Measurements from ENCODE around the gene NFATC1. TPM values are rescaled to one million over a fixed set of nuclear protein-coding genes. Genes with fewer than 3 reads are reported as not detected.

Gene NFATC1
- total and polyA plus RNA-seq, 2 experiments from 2014 or later: 7.5 to 9.8 TPM

DNA sequence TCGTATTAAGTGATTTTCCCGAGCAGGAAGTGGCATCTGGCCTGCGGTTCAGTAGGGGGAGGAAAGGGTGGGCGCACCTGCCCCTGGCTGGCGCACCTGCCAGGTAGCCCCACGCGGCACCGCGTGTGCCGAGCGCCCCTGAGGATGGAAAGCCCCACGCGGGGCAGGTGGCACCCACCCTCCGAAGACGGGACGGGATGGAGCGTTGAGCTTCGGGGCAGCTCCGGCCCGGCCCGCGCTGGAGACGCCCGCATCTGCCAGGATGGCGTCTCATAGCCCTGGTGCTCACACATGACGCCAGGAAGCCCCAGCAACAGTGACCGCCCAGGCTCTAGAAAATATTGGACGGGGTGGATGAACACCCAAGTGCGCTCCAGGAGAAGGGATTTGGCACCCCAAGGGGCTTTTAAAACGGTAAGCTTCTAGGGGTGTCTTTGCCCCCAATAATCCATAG lies 2.5 kb upstream of the NFATC1 start:
- H3K4me2 ChIP-seq (ENCODE audit: unreplicated experiment): peak overlapping the region; percentile 92
- peak; percentile 79 for DNase-seq
- in situ Hi-C loops (cut with MboI): no loop called here
- TF ChIP-seq EZH2phosphoT487 (IDR thresholded peaks at IDR 0.05; ENCODE audit: insufficient read depth, low read depth): no peak
- no peak for TF ChIP-seq EZH2 (IDR thresholded peaks at IDR 0.05; ENCODE audit: insufficient read depth, poor library complexity, severe bottlenecking)
- no peaks in the 10 kb centered on the region for H3K9me3 ChIP-seq (ENCODE audit: low read depth)
- no peaks in the 10 kb centered on the region for H3K79me2 ChIP-seq (ENCODE audit: insufficient read depth)
- peaks cover 11% of the 10 kb centered on the region for H3K27me3 ChIP-seq (replicated peaks; ENCODE audit: insufficient read depth)
- WGBS, 2 experiments (ENCODE audit: low coverage in 1 of 2, low lambda C conversion rate in 2 of 2, missing lambda C conversion rate in 2 of 2): 16 to 17% methylated on average over 27 to 30 of the region's 30 CpGs
- H4K20me1 ChIP-seq (ENCODE audit: insufficient read depth): no peaks in the 10 kb centered on the region
- no peaks in the 10 kb centered on the region for H3K36me3 ChIP-seq (ENCODE audit: low read depth)
- no peaks in the 10 kb centered on the region for H3F3A ChIP-seq (ENCODE audit: insufficient read depth)
- no peaks in the 10 kb centered on the region for H3K9me2 ChIP-seq (ENCODE audit: insufficient read depth)
- peak overlapping the region; percentile 95 for H3K9ac ChIP-seq
- peak overlapping the region; percentile 74 for H3K4me3 ChIP-seq
- peak overlapping the region; percentile 67 for H2AFZ ChIP-seq
- H3K27ac ChIP-seq: peak overlapping the region; percentile 92
- H3K4me1 ChIP-seq (ENCODE audit: insufficient read depth): no peaks in the 10 kb centered on the region

DNA sequence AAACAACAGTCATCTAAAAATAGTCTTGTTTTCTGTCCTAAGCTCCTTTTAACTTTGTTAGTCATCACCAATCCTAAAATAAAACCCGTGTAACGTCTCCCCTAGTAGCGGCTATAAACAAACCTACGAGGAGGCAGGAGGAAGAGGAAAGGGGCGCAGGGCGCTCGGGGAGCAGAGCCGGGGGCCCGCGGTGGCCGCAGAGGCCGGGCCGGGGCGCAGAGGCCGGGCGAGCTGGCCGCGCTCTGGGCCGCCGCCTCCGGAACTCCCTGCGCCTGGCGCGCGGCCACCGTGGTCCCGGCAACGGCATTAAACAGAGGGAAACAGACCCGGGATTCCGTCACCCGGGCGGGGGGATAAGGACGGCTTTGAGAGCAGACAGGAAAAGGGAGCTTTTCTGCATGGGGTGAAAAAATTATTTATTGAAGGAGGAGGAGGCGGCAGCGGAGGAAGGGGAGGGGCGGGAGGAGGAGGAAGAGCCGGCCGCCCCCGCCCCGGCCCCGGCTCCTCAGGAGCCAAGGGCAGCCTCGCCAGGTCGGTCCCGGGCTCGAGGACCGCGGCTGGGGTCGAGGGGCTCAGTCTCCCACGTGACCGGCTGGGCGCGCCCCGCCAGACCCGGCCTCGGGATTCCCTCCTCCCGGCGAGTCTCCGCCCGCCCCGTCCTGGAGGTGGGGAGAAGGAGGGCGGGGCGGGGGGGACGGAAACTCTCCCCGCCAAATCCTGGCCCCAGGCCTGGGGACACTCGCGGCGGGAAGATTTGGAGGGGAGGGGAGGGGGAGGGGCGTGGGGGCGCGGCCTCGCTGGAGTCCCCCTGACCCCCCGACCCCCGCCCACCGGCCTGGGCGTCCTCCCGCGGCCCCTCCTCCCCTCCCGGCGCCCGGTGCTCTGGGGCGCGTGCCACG lies 1.8 kb upstream of the NFATC1 start:
- peak overlapping the region; percentile 92 for H3K4me2 ChIP-seq (ENCODE audit: unreplicated experiment)
- in situ Hi-C loops (cut with MboI): no loop called here

DNA sequence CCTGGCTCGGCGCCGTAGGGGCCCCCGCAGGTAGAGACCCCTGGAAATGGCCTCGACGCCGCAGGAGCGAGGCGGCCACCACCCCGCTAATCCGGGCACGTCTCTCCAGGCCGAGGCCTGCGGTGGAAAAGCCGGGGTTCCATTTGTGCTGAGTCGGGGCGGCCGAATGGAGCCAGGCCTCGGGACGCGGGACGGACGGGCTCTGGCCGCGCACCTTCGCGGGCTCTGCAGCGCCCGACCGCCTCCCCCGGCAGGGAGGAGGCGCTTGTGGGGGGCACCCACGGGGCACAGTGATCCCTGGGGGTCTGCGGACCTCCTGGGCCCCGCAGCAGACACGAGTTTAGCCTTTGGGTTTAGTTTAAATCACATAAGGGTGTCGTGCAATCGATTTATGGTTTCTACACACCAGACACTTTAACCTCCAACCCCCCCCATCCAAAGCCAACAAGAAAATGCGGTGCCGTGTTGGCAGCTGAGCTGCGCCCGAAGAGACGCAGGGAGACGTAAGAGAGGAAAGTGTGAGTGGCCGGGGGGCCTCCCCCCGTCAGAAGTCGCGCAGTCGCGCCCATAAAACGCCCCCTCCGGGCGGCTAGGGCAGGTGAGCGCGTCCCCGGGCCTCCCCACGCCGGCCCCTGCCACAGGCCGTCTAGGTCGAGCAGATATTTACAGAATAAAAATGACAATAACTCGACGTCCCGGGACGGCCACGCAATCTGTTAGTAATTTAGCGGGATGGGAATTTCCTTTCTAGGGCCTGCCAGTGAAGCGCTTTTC lies 1.0 kb upstream of the NFATC1 start:
- in situ Hi-C loops (cut with MboI): no loop called here
- TF ChIP-seq EZH2 (IDR thresholded peaks at IDR 0.05; ENCODE audit: insufficient read depth, poor library complexity, severe bottlenecking) (no peak), EZH2phosphoT487 (IDR thresholded peaks at IDR 0.05; ENCODE audit: insufficient read depth, low read depth) (no peak)
- Histone ChIP-seq H3K79me2 (ENCODE audit: insufficient read depth) (no peaks in the 10 kb centered on the region), H3K9me2 (ENCODE audit: insufficient read depth) (no peaks in the 10 kb centered on the region), H3K27me3 (replicated peaks; ENCODE audit: insufficient read depth) (no peaks in the 10 kb centered on the region), H3K27ac (peak overlapping the region; percentile 92), H3K4me3 (peak overlapping the region; percentile 74), H3K9ac (peak overlapping the region; percentile 95), H4K20me1 (ENCODE audit: insufficient read depth) (no peaks in the 10 kb centered on the region), H3K4me1 (ENCODE audit: insufficient read depth) (no peaks in the 10 kb centered on the region), H2AFZ (peak overlapping the region; percentile 57), H3K9me3 (ENCODE audit: low read depth) (no peaks in the 10 kb centered on the region), H3K36me3 (ENCODE audit: low read depth) (no peaks in the 10 kb centered on the region), H3K4me2 (ENCODE audit: unreplicated experiment) (peak overlapping the region; percentile 49), H3F3A (ENCODE audit: insufficient read depth) (no peaks in the 10 kb centered on the region)
- DNase-seq: peak; percentile 85
- 3 to 4% methylated on average over 57 to 66 of the region's 67 CpGs for WGBS, 2 experiments (ENCODE audit: low coverage in 1 of 2, low lambda C conversion rate in 2 of 2, missing lambda C conversion rate in 2 of 2)

More for the DNA sequence above, 1.8 kb upstream of the NFATC1 start:
- no peaks in the 10 kb centered on the region for H3F3A ChIP-seq (ENCODE audit: insufficient read depth)
- H3K4me3 ChIP-seq: peak overlapping the region; percentile 74
- H4K20me1 ChIP-seq (ENCODE audit: insufficient read depth): no peaks in the 10 kb centered on the region
- peaks cover 5% of the 10 kb centered on the region; the same call in 1 of the 2 replicates for H3K27me3 ChIP-seq (replicated peaks; ENCODE audit: insufficient read depth)
- peak; percentile 92 for DNase-seq
- H3K27ac ChIP-seq: peak overlapping the region; percentile 92
- H3K79me2 ChIP-seq (ENCODE audit: insufficient read depth): no peaks in the 10 kb centered on the region
- WGBS, 2 experiments (ENCODE audit: low coverage in 1 of 2, low lambda C conversion rate in 2 of 2, missing lambda C conversion rate in 2 of 2): 1 to 2% methylated on average over 31 to 79 of the region's 83 CpGs
- no peaks in the 10 kb centered on the region for H3K4me1 ChIP-seq (ENCODE audit: insufficient read depth)
- no peaks in the 10 kb centered on the region for H3K36me3 ChIP-seq (ENCODE audit: low read depth)
- H3K9me2 ChIP-seq (ENCODE audit: insufficient read depth): no peaks in the 10 kb centered on the region
- H3K9me3 ChIP-seq (ENCODE audit: low read depth): no peaks in the 10 kb centered on the region
- H2AFZ ChIP-seq: peak overlapping the region; percentile 67
- TF ChIP-seq EZH2 (IDR thresholded peaks at IDR 0.05; ENCODE audit: insufficient read depth, poor library complexity, severe bottlenecking): no peak
- no peak for TF ChIP-seq EZH2phosphoT487 (IDR thresholded peaks at IDR 0.05; ENCODE audit: insufficient read depth, low read depth)
- H3K9ac ChIP-seq: peak overlapping the region; percentile 95

DNA sequence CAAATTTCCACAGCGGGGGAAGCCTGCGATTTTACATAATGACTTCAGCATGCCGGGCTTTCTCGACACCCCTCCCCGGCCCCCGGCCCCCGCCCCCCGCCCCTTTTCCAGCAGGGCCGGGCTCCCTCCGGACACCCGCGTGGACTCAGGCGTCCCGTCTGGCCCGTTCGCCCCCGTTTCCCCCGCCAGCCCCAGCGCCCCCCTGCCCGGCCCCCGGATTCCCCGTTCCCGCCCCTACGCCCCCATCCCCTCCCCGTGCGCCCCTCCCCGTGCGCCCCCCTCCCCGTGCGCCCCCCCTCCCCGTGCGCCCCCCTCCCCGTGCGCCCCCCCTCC lies 456 bp upstream of the NFATC1 start:
- Histone ChIP-seq H3K4me3 (no peak overlapping the region), H3K4me2 (ENCODE audit: unreplicated experiment) (no peak overlapping the region), H3K36me3 (ENCODE audit: low read depth) (no peaks in the 10 kb centered on the region), H3F3A (ENCODE audit: insufficient read depth) (no peaks in the 10 kb centered on the region), H4K20me1 (ENCODE audit: insufficient read depth) (no peaks in the 10 kb centered on the region), H3K4me1 (ENCODE audit: insufficient read depth) (no peaks in the 10 kb centered on the region), H3K9ac (peak overlapping the region; percentile 95), H3K9me3 (ENCODE audit: low read depth) (no peaks in the 10 kb centered on the region), H3K9me2 (ENCODE audit: insufficient read depth) (no peaks in the 10 kb centered on the region), H3K79me2 (ENCODE audit: insufficient read depth) (no peaks in the 10 kb centered on the region), H3K27me3 (replicated peaks; ENCODE audit: insufficient read depth) (no peaks in the 10 kb centered on the region), H2AFZ (no peak overlapping the region), H3K27ac (peak overlapping the region; percentile 92)
- TF ChIP-seq EZH2 (IDR thresholded peaks at IDR 0.05; ENCODE audit: insufficient read depth, poor library complexity, severe bottlenecking): no peak
- no peak for TF ChIP-seq EZH2phosphoT487 (IDR thresholded peaks at IDR 0.05; ENCODE audit: insufficient read depth, low read depth)
- 4 to 7% methylated on average over 11 to 31 of the region's 34 CpGs for WGBS, 2 experiments (ENCODE audit: low coverage in 1 of 2, low lambda C conversion rate in 2 of 2, missing lambda C conversion rate in 2 of 2)
- no peak for DNase-seq
- in situ Hi-C loops (cut with MboI): no loop called here
